Activated T-cell treated with anti-CD3 and anti-CD28 coated beads for 48 hours (primary cell): ENCODE data around the gene GCA.
A peak's percentile ranks its signal among the peaks of the same experiment; 100 is the strongest.

Source experiments
- DNase-seq: peaks from one replicate; pipeline ENCODE4 v3.0.0-alpha.2; 2020; ENCODE audit warnings: low read depth

Gene GCA

GRCh38 chr2:162328424-162329157, 15.3 kb upstream of the GCA start:
- no peak for DNase-seq

- no peak for DNase-seq
Observed at GRCh38 chr2:162330881-162331280, 13.1 kb upstream of the GCA start.

DNA sequence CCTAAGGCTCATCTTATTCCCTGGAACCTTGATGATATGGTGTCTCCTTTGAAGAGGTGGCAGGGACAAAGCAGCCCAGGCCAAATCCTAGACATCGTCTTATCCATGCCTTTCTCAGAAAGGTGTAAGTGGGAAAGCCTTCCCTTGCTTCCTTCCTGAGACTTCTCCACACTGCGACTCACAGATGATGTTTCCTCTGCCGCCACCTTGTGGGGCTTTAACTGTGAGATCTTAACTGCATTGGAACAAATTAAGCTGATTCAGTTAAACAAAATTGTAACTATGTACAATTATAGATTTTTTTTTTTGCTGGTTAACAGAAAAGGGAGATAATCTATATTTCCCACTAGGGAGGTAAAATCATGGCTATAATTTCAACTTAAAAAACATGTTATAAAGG, 10.0 kb upstream of the GCA start:
- DNase-seq: no peak

- no peak for DNase-seq
Observed at GRCh38 chr2:162337868-162338267, 6.1 kb upstream of the GCA start.

DNA sequence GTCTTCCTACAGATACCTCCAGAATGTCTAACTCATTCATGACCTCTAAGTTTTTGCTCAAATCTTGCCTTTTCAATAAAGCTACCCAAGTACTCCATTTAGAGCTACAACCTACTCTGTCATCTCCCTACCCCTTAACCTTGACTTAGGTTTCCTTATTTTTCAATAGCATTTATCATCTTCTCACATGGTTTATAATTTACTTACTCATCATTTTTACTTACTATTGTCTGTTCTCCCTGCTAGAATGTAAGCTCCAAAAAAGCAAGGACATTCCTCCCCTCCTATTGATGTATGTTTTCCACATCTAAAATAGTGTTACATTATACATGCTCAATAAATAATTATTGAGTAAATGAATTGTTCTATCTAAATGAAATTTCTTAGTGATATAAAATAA, 3.1 kb upstream of the GCA start:
- no peak for DNase-seq

DNA sequence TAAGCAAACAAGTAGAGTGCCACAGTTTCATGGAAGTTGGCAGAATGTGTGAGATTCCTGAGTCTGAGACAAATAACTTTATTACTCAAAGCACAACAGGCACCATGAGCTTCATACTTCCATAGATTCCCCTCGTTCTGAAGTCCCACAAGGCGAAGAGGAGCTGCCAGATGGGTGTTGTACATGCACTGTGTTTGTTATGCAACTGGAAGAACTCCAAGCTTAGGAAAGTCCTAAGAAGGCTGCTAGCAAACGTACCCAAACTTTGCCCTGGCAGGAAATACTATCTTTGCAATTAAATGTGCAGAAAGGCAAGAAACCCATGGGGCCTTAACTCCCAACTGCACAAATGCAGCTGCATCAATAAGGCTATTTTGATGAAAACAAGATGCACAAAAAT, 1.6 kb upstream of the GCA start:
- DNase-seq: no peak

DNA sequence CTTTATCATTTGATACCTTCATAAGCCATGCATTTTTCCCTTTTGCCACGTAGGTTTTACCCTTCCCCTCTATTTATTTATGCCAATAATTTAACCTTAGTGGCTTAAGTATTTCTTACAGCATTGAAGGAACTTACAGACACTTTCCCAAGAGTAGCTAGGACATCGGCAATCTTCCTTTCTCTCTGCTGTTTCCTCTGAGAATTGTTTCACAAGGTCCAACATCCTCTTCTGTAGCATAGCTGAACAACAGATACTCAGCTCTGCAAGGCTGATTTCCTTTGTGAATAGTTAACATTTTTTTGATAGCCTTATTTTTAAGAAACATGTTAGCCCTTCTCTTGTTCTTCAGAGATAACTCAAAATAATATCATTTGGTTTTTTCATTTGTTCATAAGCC, 1.1 kb upstream of the GCA start:
- no peak for DNase-seq

- no peak for DNase-seq
Observed at GRCh38 chr2:162343492-162343823, 474 bp upstream of the GCA start.

- DNase-seq: peak; percentile 4
Observed at GRCh38 chr2:162344617-162344950, 652 bp downstream of the GCA start.

GRCh38 chr2:162365392-162365791, 21.5 kb downstream of the GCA start:
- no peak for DNase-seq

- DNase-seq: no peak
Observed at GRCh38 chr2:162368494-162368893, 24.6 kb downstream of the GCA start.

DNA sequence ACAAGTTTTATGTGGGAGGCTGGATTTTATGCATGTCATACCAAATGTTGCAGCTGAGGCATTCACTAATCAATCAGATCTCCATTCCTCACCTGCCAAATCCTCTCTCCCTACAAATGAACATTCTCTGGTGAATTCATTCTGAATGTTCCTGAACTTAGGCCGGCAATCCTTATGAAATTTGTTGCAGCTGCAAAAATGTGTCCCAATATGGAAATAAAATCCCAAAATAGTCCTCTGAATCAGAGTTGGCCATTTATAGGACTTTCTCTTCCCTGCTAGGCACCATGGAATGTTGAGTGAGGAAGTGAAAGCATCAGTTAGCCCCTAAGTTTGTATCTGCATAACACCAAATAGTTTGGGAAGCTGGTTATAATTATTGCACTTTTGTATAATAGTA, 25.6 kb downstream of the GCA start:
- no peak for DNase-seq

- DNase-seq: no peak
Observed at GRCh38 chr2:162370931-162371330, 27.0 kb downstream of the GCA start.

- DNase-seq: no peak
Observed at GRCh38 chr2:162372818-162373217, 28.9 kb downstream of the GCA start.

- DNase-seq: no peak
Observed at GRCh38 chr2:162379719-162380580, 36.0 kb downstream of the GCA start.

DNA sequence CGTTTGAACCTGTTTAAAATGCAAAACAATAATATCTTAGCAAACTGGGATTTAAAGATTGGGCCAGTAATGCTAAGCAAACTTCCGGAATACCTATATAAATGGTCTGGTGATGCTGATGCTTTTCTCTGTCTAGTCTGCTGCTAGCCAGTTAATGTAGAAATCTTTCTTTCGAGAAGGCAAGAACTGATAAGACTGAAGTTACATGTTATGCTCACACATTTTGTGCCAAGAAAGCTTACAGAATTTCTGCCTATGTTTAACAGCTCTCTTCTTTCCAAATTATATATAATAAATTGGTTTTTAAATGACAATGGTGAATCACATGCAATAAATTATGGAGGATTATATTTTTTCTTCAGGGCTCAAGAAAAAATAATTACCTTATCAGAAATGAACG, 37.9 kb downstream of the GCA start:
- DNase-seq: no peak

DNA sequence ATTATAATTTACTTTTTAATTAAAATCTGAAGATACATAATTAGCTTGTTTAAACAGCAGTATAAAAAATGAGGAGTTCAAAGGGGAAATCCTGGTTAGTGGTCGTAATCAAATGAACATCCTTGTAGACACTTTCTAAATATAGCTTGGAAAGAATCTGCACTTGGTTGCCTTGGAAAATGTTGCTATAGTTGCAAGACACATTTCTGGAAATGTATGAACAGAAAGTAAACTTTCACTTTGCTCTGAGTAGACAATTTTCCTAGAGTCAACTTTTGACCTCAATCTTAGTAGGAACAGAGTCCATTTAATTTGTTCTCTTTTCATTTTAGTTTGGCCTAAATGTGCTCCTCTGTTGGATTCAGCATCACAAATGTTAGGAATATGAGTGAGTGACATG, 38.3 kb downstream of the GCA start:
- no peak for DNase-seq

DNA sequence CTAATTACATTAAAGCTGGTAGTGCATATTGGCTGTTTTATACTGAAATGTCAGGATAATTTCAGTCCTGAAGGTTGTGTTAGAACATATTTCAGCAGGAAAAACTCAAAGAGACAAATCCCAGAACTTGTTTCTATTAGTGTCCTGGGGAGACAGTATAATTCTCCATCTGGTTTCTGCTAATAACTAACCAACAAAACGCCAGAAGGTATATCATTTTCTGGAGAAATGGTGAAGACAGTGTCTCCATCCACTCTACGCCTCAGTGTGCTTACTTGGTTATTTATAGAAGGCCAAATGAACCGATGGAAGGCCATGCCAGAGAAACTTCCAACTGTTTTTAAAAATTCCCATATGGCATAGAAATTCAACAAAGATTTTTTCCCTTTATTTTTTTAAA, 41.6 kb downstream of the GCA start:
- DNase-seq: no peak

DNA sequence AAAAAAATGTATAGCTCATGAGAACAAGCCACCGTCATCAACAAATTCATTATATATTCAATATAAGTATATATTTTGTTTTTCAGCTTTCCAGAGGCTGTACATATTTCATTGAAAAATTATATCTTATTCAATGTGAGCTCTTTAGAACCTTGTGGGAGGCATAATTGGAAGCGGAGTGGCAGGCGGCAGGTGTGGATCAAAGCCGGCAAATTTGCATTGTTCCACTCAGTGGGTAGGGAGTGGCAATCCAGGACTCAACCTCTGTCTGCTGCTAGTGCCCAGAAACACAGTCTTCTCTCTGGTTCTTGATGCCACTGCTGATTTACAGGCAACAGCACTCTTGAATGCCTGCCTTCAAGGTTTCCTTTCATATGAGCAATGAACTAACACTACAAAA, 46.9 kb downstream of the GCA start:
- DNase-seq: no peak

DNA sequence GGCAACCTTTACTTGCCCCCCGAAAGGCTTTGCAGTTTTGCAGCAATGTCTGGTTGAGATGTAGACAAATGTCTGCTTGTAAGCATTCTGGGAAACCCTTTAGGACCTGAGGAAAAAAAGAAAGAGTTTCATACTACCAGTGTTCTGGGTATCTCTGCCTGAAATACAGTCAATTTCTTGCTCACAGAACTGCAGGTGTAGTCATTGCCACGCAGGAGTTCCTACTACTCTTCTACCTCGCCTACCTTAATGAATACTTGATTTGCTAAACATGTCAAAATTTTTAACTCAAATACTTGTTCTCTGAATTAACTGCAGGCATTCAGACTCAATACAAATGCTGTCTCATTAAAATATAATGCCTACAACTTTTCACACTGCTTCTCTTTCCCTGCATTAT, 56.4 kb downstream of the GCA start:
- no peak for DNase-seq

- no peak for DNase-seq
Observed at GRCh38 chr2:162401871-162402270, 57.9 kb downstream of the GCA start.

DNA sequence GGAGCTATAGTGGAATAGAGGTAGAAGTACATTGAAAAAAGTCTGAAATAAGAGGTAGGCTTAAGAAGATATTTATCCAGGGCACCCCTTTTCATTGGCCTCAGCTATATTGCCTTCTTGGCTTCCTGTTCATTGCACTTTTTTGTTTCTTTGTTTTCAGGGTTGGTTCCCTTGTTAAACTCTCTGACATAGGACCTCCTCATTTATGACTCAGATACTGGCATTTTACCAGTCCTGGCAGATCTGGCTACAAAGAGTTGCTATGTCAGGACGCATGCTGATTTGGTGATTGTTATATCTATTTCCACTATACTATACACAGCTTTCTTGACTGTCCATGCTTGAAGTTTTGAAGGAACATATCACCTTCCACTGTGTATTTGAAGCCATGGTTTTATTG, 60.0 kb downstream of the GCA start:
- no peak for DNase-seq
